Breast epithelium (tissue), 4 donors: Measurements from ENCODE around the gene ZBTB49. TPM values are rescaled to one million over a fixed set of nuclear protein-coding genes. Genes with fewer than 3 reads are reported as not detected.

ENCODE experiments used
- DNase-seq, 2 donors: peaks; one replicate each; pipeline ENCODE4 v3.0.0-alpha.2; 2019; ENCODE audit warnings: low spot score in 2 of 2
- H3K27ac ChIP-seq, 2 donors: fragments of 200-600 bp; sonication (generic) in 1 of 2; one replicate each; pipeline ENCODE4 v1.5.1; 2016 to 2019; ENCODE audit warnings: mild to moderate bottlenecking in 1 of 2
- H3K27me3 ChIP-seq, 2 donors: fragments of 200-600 bp; sonication (generic) in 1 of 2; one replicate each; pipeline versions ENCODE4 v1.5.1 to v1.6.0; 2017 to 2019; ENCODE audit warnings: control low read depth in 1 of 2, mild to moderate bottlenecking in 1 of 2
- H3K36me3 ChIP-seq: fragments of 200-600 bp; one replicate; pipeline ENCODE4 v1.5.1; 2019
- H3K4me1 ChIP-seq, 2 donors: fragments of 200-600 bp; sonication (generic); one replicate each; pipeline ENCODE4 v1.5.1; 2016 to 2019; ENCODE audit warnings: control low read depth in 1 of 2
- H3K4me3 ChIP-seq, 3 donors: fragments of 200-600 bp; sonication (generic); 1 replicate in 2 of 3; 2 replicates in 1 of 3; pipeline ENCODE4 v1.5.1; 2016 to 2019; ENCODE audit warnings: mild to moderate bottlenecking in 3 of 3, moderate library complexity in 2 of 3
- H3K9me3 ChIP-seq, 2 donors: fragments of 200-600 bp; sonication (generic) in 1 of 2; one replicate each; pipeline ENCODE4 v1.5.1; 2016 to 2019; ENCODE audit warnings: control low read depth in 1 of 2
- CTCF ChIP-seq, 3 donors: fragments of 450-650 bp; IDR thresholded peaks; one replicate each; pipeline ENCODE4 v1.5.1; 2016 to 2017; ENCODE audit warnings: antibody characterized with exemption in 3 of 3, mild to moderate bottlenecking in 3 of 3, moderate library complexity in 3 of 3
- POLR2A ChIP-seq: fragments of 450-650 bp; IDR thresholded peaks from one replicate; pipeline ENCODE4 v1.6.1; 2016; ENCODE audit warnings: antibody characterized with exemption, mild to moderate bottlenecking, moderate library complexity
- POLR2AphosphoS5 ChIP-seq, 3 donors: sonication (generic); formaldehyde crosslinking; IDR thresholded peaks; one replicate each; pipeline ENCODE4 v1.6.1; 2017; ENCODE audit warnings: antibody characterized with exemption in 3 of 3
- intact Hi-C: fragments of 100-400 bp; cut with DNase I; formaldehyde crosslinking; loops from one replicate; pipeline ENCODE4 v1.15.1; 2023; ENCODE audit warnings: low total_unique reads
- total RNA-seq, 3 donors: library from RNA; depleted of rRNA; stranded (reverse); fragments of >200 nt; gene quantifications; one replicate each; pipeline ENCODE4 v1.1.0, GENCODE V29; 2016

The ZBTB49 gene
- total RNA-seq, 3 donors from 2014 or later: 2.1 to 9.4 (median 3.9) TPM

DNA sequence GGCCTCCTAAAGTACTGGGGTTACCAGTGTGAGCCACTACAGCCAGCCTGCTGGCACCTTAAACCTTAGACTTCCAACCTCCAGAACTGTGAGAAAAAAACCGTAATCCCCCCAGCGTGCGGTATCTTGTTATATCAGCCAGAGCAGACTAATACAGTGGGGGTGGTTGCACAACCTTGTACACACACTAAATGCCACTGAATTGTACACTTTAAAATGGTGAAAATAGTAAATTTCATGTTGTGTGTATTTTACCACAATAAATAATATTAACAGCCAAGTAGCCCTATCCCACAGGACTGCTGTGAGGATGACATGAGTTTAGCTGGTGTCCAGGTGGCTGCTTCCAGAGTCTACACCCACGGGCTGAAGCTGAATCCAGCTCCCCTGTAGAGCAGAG lies 38.8 kb downstream of the ZBTB49 start:
- DNase-seq: no peak
- Histone ChIP-seq H3K9me3 (no peaks in the 10 kb centered on the region), H3K4me3 (no peak overlapping the region), H3K27ac (no peak overlapping the region), H3K27me3 (no peaks in the 10 kb centered on the region), H3K36me3 (no peaks in the 10 kb centered on the region), H3K4me1 (no peaks in the 10 kb centered on the region)
- TF ChIP-seq CTCF (IDR thresholded peaks at IDR 0.05) (no peak), POLR2AphosphoS5 (IDR thresholded peaks at IDR 0.05) (no peak), POLR2A (no peak)
- intact Hi-C loops: loop anchor here (5.0 kb wide), 1 partner anchor 1643 kb away; no protein-coding TSS in a partner anchor

DNA sequence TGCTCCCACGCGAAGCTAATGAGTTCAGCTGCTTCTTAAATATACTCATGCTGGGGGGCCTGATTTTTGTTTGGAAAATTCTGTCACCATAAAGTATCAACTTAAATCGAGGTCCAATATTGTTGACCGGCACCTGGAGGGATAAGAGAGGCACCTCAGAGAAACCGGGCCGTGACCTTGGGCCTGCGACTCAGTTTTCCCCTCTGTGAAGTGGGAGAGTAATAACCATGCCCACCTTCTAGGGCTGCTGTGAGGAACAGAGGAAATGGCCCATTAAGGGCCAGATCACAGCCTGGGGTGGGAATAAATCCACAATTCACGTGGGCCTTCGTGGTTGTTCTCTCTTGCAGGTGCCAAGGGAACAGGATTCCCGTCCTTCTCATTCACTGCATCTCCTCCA lies 39.4 kb downstream of the ZBTB49 start:
- no peak for DNase-seq
- no peaks in the 10 kb centered on the region for H3K27me3 ChIP-seq

GRCh38 chr4:4330794-4331193 lies 40.7 kb downstream of the ZBTB49 start:
- Histone ChIP-seq H3K36me3 (no peaks in the 10 kb centered on the region), H3K9me3 (no peaks in the 10 kb centered on the region), H3K27ac (no peak overlapping the region), H3K27me3 (no peaks in the 10 kb centered on the region), H3K4me3 (no peak overlapping the region), H3K4me1 (no peaks in the 10 kb centered on the region)
- intact Hi-C loops: no loop called here
- DNase-seq: no peak
- TF ChIP-seq POLR2A (no peak), POLR2AphosphoS5 (IDR thresholded peaks at IDR 0.05) (no peak)

More for the DNA sequence above, 39.4 kb downstream of the ZBTB49 start:
- H3K27ac ChIP-seq: no peak overlapping the region
- no peaks in the 10 kb centered on the region for H3K36me3 ChIP-seq
- intact Hi-C loops: loop anchor here (5.0 kb wide), 1 partner anchor 1643 kb away; no protein-coding TSS in a partner anchor
- TF ChIP-seq CTCF (IDR thresholded peaks at IDR 0.05) (no peak), POLR2AphosphoS5 (IDR thresholded peaks at IDR 0.05) (no peak), POLR2A (no peak)
- no peaks in the 10 kb centered on the region for H3K4me1 ChIP-seq
- H3K4me3 ChIP-seq: no peak overlapping the region
- H3K9me3 ChIP-seq: no peaks in the 10 kb centered on the region

- Histone ChIP-seq H3K9me3 (no peaks in the 10 kb centered on the region), H3K27ac (no peak overlapping the region), H3K27me3 (no peaks in the 10 kb centered on the region), H3K4me3 (no peak overlapping the region), H3K4me1 (no peaks in the 10 kb centered on the region), H3K36me3 (no peaks in the 10 kb centered on the region)
- intact Hi-C loops: no loop called here
- TF ChIP-seq POLR2AphosphoS5 (IDR thresholded peaks at IDR 0.05): no peak
- TF ChIP-seq POLR2A: no peak
- TF ChIP-seq CTCF (IDR thresholded peaks at IDR 0.05): no peak
- DNase-seq: no peak
Observed at GRCh38 chr4:4332529-4332928, 42.5 kb downstream of the ZBTB49 start.

GRCh38 chr4:4333265-4333706 lies 43.2 kb downstream of the ZBTB49 start:
- Histone ChIP-seq H3K27me3 (no peaks in the 10 kb centered on the region), H3K36me3 (no peaks in the 10 kb centered on the region), H3K4me1 (no peaks in the 10 kb centered on the region), H3K4me3 (no peak overlapping the region), H3K9me3 (no peaks in the 10 kb centered on the region), H3K27ac (peak overlapping the region in 1 of 2 donors; percentile 63)
- intact Hi-C loops: no loop called here
- TF ChIP-seq POLR2AphosphoS5 (IDR thresholded peaks at IDR 0.05) (no peak), CTCF (IDR thresholded peaks at IDR 0.05) (no peak), POLR2A (no peak)
- peak; percentile 56 to 78 for DNase-seq
